Colonic mucosa (tissue), 4 donors: ENCODE data around the gene NCK2. TPM values are rescaled to one million over a fixed set of nuclear protein-coding genes. Genes with fewer than 3 reads are reported as not detected.

Experiments
- DNase-seq: peaks from one replicate; pipeline ENCODE4 v3.0.0-alpha.2; 2020
- H3K27ac ChIP-seq: fragments of 200-600 bp; one replicate; pipeline ENCODE4 v1.8.0; 2021
- H3K27me3 ChIP-seq: fragments of 200-600 bp; one replicate; pipeline ENCODE4 v1.8.0; 2021
- H3K36me3 ChIP-seq: fragments of 200-600 bp; one replicate; pipeline ENCODE4 v1.8.0; 2021
- H3K4me1 ChIP-seq: fragments of 200-600 bp; one replicate; pipeline ENCODE4 v1.8.0; 2021; ENCODE audit warnings: mild to moderate bottlenecking
- H3K4me3 ChIP-seq: fragments of 200-600 bp; one replicate; pipeline ENCODE4 v1.8.0; 2021
- H3K9ac ChIP-seq, 2 donors: one replicate each; pipeline ENCODE4 v1.7.0; 2013; ENCODE audit warnings: control low read depth in 2 of 2, low read depth in 2 of 2, low read length in 2 of 2
- H3K9me3 ChIP-seq: fragments of 200-600 bp; one replicate; pipeline ENCODE4 v1.8.0; 2021
- intact Hi-C: fragments of 100-400 bp; cut with DNase I; formaldehyde crosslinking; loops from one replicate; pipeline ENCODE4 v1.14.1; 2022
- total RNA-seq, 2 donors: library from RNA; stranded (reverse); fragmentation: NEBNext Ultra II Directional in 1 of 2; extraction: Animal tissue kit (Norgen Biotek cat#: 25700) in 1 of 2; gene quantifications; one replicate each; pipeline ENCODE4 v1.2.1, GENCODE V29; 2021
- TF ChIP-seq, protein P1 (sequence below): fragments of 200-600 bp; IDR thresholded peaks from one replicate; pipeline ENCODE4 v1.8.0; 2022; ENCODE audit warnings: antibody characterized with exemption, mild to moderate bottlenecking
- donor health status: healthy.
- donor health status: DM: no; HTN: no; CAD: no.
- donor health status: DM: no; HTN: no; CAD: no.

NCK2 gene
- total RNA-seq, 2 donors from 2014 or later: 51.3 to 67.5 TPM

DNA sequence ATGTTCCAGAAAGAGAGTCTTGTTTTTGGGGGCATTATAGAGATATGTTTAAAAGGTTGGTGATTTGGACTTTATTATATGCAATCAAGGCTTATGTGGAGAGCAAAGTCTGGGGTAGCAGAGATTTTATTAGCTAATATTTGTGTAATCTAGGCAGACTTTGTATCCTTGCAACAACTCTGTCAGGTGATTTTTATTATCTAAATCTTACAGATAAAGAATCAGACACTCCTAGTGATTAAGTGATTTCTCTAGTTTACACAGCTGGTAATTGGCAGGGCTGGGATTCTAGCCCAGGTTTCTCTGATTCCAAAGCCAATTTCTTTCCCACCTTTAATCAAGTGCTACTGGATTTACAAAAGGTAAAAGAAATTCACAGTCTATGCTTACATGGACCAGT lies 33.3 kb upstream of the NCK2 start:
- TF ChIP-seq, protein P1, sequence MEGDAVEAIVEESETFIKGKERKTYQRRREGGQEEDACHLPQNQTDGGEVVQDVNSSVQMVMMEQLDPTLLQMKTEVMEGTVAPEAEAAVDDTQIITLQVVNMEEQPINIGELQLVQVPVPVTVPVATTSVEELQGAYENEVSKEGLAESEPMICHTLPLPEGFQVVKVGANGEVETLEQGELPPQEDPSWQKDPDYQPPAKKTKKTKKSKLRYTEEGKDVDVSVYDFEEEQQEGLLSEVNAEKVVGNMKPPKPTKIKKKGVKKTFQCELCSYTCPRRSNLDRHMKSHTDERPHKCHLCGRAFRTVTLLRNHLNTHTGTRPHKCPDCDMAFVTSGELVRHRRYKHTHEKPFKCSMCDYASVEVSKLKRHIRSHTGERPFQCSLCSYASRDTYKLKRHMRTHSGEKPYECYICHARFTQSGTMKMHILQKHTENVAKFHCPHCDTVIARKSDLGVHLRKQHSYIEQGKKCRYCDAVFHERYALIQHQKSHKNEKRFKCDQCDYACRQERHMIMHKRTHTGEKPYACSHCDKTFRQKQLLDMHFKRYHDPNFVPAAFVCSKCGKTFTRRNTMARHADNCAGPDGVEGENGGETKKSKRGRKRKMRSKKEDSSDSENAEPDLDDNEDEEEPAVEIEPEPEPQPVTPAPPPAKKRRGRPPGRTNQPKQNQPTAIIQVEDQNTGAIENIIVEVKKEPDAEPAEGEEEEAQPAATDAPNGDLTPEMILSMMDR: no peak
- H3K27ac ChIP-seq: no peak overlapping the region
- no peak for DNase-seq

DNA sequence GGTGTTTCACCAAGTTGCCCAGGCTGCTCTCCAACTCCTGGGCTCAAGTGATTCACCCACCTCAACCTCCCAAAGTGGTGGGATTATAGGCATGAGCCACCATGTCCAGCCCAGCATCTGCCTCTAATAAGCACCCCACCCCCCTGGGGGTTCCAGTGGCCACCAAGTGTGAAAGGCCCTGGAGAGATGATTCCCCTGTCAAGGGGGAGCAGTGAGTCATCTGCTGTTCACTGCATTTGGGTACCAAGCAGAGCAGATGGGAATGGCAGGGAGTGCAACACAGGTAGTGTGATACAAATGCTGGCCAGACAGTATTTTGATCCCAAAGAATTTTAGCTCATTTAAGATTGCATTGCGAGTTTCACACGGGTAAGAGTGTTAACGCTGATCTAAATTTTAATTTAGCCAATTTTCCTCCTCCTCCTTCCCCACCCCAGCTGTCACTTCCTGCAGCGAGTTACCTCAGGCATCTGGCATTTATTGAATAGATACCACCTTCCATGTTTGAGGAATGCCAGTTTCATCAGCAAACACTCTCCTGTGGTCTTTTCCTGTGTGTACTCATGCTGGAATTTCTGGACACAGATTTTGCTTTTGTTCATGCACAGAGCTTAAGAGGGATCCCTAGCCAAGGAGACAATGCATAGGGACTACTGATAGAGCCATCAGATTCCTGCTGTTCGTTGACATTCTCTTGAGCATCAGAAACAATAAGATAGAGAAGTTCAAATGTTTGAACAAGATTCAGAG lies 32.4 kb upstream of the NCK2 start:
- intact Hi-C loops: no loop called here
- no peak overlapping the region for H3K27ac ChIP-seq
- H3K36me3 ChIP-seq: no peaks in the 10 kb centered on the region
- H3K4me3 ChIP-seq: no peak overlapping the region
- no peak for DNase-seq
- no peaks in the 10 kb centered on the region for H3K9me3 ChIP-seq
- no peak overlapping the region for H3K9ac ChIP-seq
- TF ChIP-seq, protein P1: no peak
- H3K4me1 ChIP-seq: no peaks in the 10 kb centered on the region
- no peaks in the 10 kb centered on the region for H3K27me3 ChIP-seq

More for the DNA sequence above, 33.3 kb upstream of the NCK2 start:
- no peaks in the 10 kb centered on the region for H3K36me3 ChIP-seq
- no peak overlapping the region for H3K9ac ChIP-seq
- no peaks in the 10 kb centered on the region for H3K4me1 ChIP-seq
- no peaks in the 10 kb centered on the region for H3K9me3 ChIP-seq
- H3K27me3 ChIP-seq: no peaks in the 10 kb centered on the region
- H3K4me3 ChIP-seq: no peak overlapping the region
- intact Hi-C loops: no loop called here

GRCh38 chr2:105712981-105713596 lies 31.6 kb upstream of the NCK2 start:
- TF ChIP-seq, protein P1: no peak
- Histone ChIP-seq H3K27ac (no peak overlapping the region), H3K9ac (no peak overlapping the region), H3K9me3 (no peaks in the 10 kb centered on the region), H3K27me3 (no peaks in the 10 kb centered on the region), H3K4me3 (no peak overlapping the region), H3K36me3 (no peaks in the 10 kb centered on the region), H3K4me1 (no peaks in the 10 kb centered on the region)
- DNase-seq: no peak
- intact Hi-C loops: no loop called here

DNA sequence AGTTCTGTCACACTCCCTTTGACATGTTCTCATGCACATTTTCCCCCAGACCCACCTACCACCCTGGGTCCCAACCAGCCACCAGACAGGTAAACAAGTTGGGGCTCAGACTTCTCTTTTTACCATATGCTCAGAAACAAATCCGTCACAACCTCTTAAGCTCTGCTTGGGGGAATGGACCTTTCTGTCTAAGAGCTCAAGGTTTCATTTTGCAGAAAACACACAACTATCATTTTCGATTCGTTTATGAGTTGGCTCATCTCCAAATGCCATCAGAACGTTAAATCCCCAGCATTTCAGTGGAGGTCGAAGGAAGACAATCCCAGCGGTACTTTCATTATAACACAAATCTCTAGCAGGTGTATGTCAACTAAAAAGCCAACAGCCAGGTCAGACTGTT lies 30.6 kb upstream of the NCK2 start:
- no peak for DNase-seq
- Histone ChIP-seq H3K4me1 (no peaks in the 10 kb centered on the region), H3K9me3 (no peaks in the 10 kb centered on the region), H3K9ac (no peak overlapping the region), H3K27ac (no peak overlapping the region), H3K4me3 (no peak overlapping the region), H3K36me3 (no peaks in the 10 kb centered on the region), H3K27me3 (no peaks in the 10 kb centered on the region)
- intact Hi-C loops: no loop called here
- TF ChIP-seq, protein P1: no peak

DNA sequence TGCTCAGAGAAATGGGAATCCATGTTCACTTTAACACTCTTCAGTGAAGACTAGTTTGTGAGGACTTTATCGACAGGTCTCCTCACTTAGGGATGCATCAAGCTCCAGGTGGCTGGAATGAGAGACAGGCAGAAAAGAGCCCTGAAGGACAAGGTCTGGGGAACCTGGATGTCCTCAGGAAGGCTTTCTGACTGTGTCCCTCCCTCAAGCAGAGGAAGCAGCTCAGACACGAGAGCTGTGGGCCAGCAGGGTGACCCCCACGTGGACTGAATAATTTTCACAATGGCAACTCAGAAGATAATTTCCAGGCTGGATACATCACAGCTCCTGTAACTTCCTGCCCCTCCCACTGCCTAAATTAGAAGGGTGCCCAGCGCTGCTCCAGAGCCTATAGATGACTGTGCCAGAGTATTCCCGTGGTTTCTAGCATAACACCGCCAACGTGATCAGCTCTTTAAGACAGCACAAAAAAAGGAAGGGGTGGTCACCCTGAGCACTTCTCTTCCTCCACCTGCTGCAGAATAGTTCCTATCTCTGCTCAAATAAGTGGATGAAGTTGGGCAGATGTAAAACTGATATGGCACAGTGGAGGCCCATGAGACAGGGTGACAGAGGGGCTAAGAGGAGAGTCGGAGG lies 25.7 kb upstream of the NCK2 start:
- no peaks in the 10 kb centered on the region for H3K9me3 ChIP-seq
- intact Hi-C loops: no loop called here
- no peaks in the 10 kb centered on the region for H3K36me3 ChIP-seq
- TF ChIP-seq, protein P1: no peak
- no peak for DNase-seq
- H3K4me3 ChIP-seq: no peak overlapping the region
- H3K27ac ChIP-seq: no peak overlapping the region
- H3K27me3 ChIP-seq: no peaks in the 10 kb centered on the region
- H3K9ac ChIP-seq: no peak overlapping the region
- H3K4me1 ChIP-seq: no peaks in the 10 kb centered on the region
